GM21381 (cell line): ENCODE data around the gene ARMC3.
"Not testable (repeated sequence)": the region's sequence is repeated elsewhere in the genome, so short reads cannot be mapped to it uniquely, and the experiment has no call there.

Experiments
- ATAC-seq: cut with Tn5 transposase; IDR thresholded peaks from one replicate; pipeline ENCODE4 v1.9.1; 2021; ENCODE audit warnings: mild to moderate bottlenecking, moderate library complexity; ENCODE audit not compliant: unreplicated experiment

ARMC3 gene, protein sequence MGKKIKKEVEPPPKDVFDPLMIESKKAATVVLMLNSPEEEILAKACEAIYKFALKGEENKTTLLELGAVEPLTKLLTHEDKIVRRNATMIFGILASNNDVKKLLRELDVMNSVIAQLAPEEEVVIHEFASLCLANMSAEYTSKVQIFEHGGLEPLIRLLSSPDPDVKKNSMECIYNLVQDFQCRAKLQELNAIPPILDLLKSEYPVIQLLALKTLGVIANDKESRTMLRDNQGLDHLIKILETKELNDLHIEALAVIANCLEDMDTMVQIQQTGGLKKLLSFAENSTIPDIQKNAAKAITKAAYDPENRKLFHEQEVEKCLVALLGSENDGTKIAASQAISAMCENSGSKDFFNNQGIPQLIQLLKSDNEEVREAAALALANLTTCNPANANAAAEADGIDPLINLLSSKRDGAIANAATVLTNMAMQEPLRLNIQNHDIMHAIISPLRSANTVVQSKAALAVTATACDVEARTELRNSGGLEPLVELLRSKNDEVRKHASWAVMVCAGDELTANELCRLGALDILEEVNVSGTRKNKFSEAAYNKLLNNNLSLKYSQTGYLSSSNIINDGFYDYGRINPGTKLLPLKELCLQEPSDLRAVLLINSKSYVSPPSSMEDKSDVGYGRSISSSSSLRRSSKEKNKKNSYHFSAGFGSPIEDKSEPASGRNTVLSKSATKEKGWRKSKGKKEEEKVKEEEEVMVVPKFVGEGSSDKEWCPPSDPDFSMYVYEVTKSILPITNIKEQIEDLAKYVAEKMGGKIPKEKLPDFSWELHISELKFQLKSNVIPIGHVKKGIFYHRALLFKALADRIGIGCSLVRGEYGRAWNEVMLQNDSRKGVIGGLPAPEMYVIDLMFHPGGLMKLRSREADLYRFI

DNA sequence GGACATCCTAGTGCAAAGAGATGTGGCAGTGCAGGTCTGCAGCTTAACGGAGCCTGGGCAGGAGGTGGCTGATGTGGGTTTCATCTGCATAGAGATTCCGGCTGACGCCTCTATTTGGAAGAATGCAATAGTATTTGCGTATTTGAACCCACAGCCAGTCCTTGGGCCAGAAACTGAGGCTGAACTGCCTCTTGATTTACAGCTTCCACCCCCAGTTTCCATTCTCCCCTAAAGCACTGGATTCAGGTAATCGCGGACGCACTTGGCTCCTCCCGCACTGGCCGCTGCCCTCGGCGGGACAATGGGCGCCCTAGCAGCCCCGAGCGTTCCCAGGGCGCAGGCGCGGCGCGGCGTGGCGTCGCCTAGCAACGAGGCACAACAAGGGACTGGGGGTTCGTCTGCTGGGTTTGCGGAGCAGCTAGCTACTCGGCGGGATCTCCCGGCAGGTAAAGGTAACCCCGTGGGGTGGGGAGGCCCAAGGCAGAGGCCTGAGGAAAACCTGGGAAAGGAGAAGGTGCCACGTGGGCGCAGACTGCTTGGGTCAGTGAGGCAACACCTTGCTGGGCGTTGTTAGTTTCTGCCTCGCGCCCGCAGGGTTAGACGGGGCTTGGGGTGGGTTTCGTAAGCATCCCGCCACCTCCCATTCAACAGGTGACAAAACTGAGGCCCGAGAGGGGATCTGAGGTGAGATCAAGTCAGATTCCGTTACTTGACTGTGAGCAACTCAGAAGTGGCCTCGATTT, at the start of gene ARMC3:
ARMC3 (plus strand) TSS at position 393 of the 743 bp plus-strand sequence. CDS start 3,944 bp downstream, outside the sequence.
- peak; percentile 90 for ATAC-seq

- ATAC-seq = no peak
Measured at GRCh38 chr10:22891797-22892196, 36.1 kb upstream of the ARMC3 start.

DNA sequence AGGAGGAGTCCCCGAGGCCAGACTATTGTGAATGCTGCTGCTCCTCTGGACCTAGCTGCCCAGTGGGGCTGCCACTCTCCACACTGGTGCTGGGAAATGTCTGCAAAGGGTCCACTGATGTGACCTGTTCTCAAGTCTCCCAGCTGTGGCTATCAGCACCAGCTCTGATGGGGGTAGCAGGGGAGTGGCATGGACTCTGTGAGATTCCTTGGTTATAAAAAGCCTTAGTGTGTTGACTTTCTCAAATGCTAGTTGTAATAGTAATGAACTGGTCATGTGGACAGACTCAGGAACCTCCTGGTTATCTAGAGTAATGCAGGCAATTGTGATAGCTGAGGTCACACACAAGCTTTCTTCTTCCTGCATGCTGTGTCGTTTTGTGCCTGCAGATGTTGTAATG, 34.1 kb upstream of the ARMC3 start:
- no peak for ATAC-seq

DNA sequence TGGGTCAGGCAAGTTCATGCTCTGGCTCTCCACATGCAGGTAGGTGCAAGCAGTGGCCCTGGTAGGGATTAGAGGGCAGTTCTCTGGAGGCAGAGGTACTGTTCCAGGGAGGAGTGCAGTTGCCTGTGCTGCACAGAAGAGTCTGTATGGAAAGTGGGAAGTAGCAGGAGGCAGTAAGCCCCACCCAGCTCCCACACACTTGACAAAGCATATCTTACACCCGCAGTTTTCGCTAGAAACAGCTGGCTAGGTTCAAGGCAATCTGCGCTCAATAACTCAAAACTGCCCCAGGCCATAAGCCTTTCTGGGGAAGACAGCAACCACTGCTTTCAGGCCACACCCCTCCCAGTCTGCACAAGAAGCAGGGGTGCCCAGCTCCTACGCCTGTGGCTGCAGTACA, 33.1 kb upstream of the ARMC3 start:
- ATAC-seq = no peak

DNA sequence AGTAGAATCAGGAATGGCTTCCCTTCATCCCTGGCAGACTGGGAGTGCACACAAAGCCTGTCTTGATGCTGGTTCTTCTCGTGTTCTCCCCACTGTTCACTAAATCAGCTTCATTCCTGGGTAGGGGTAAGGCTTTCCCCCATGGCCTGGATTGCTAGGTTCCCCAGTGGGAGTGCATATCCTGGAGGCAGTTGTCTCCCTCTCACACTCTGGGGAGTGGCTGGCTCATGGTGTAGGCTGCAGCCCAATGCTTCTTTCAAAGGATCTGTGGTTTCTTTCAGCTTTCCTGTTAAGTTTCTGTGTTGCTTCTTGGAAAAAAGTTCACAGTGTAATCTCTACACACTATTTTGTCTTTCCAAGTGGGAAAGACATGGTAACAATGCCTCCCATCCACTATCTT, 32.6 kb upstream of the ARMC3 start:
- ATAC-seq = no peak

DNA sequence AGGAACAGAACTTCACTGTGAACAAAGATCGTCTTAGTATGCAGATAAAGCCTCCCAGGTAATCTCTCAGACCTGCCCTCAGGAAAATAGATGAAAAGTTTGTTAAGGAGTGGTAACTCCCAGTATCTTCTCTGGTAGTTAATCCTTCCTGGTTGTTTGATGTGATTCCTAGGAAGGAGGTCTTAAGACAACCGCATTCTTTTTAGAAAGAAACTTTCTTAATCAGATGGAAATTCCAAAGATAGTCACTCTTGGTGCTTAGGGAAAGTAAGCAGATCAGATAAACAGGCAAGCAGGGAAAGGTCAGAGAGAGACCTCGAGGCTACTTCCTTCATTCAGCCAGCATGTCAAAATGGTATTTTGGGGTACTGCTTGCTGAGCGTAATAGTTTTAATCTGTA, 30.5 kb upstream of the ARMC3 start:
- ATAC-seq = no peak

DNA sequence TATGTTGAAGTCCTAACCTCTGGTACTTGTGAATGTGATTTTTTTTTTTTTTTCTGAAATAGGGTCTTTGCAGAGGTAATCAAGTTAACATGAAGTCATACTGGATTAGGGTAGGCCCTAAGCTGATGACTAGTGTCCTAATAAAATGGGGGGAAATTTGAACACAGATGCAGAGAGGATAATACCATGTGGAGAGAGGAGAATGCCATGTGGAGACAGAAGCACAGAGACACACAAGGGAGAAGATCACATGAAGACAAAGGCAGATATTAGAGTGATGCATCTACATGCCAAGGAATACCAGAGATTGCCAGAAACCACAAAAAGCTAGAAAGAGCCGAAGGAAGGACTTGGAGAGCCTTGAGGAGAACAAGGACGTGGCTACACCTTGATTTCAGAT, 28.5 kb upstream of the ARMC3 start:
- ATAC-seq = no peak

- ATAC-seq = no peak
Measured at GRCh38 chr10:22899775-22900174, 28.1 kb upstream of the ARMC3 start.

DNA sequence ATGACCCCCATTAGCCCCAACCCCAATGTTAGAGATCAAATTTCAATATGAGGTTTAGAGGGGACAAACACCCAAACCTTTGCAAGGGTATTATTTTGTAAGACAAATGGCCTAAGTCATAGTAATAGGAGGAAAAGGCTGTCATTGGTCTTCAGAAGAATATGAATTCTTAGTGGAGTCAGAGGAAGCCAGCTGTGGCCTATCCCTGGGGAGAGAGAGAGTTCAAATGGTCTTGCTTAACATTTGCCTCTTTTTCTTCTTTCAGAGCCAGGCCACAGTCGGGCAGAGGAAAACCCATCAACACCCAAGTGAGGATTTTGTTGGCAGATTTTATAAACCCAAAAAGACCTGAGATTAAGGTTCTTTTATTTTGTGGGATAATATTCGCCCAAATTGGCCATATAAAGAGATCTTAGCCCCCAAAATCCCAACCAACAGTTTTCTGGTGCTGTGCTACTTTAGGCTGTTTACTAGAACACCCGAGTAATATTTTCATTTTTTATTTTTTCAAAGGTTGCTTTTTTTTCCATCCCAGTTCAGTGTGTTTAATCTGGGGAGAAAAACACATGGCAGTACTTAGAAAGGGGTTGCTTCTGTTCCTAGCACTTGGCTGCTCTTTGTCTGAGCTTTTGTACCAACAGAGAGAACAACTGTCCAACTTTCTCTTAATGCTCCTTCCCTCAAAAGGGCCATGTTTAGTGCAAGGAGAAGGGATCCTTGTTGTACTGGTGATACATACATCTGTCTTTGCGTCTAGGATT, 26.8 kb upstream of the ARMC3 start:
- no peak for ATAC-seq

GRCh38 chr10:22902147-22902546, 25.7 kb upstream of the ARMC3 start:
- not testable (repeated sequence) for ATAC-seq

- ATAC-seq = no peak
Measured at GRCh38 chr10:22903694-22904093, 24.2 kb upstream of the ARMC3 start.

- ATAC-seq = no peak
Measured at GRCh38 chr10:22906767-22907166, 21.1 kb upstream of the ARMC3 start.

GRCh38 chr10:22908837-22909236, 19.0 kb upstream of the ARMC3 start:
- no peak for ATAC-seq

- not testable (repeated sequence) for ATAC-seq
Measured at GRCh38 chr10:22909673-22910072, 18.2 kb upstream of the ARMC3 start.

DNA sequence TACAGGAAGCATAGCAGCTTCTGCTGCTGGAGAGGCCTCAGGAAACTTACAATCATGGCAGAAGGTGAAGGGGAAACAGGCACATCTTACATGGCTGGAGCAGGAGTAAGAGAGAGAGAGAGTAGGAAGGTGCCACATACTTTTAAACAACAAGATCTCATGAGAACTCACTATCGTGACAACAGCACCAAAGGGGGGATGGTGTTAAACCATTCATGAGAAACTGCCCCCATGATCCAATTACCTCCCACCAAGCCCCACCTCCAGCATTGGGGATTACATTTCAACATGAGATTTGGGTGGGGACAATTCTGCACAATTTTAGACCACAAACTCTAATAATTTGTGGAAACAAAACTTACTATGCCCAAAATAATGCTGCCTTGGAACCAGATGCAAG, 16.8 kb upstream of the ARMC3 start:
- ATAC-seq = no peak

GRCh38 chr10:22911889-22912762, 15.7 kb upstream of the ARMC3 start:
- no peak for ATAC-seq

- ATAC-seq = no peak
Measured at GRCh38 chr10:22912763-22913384, 15.0 kb upstream of the ARMC3 start.

DNA sequence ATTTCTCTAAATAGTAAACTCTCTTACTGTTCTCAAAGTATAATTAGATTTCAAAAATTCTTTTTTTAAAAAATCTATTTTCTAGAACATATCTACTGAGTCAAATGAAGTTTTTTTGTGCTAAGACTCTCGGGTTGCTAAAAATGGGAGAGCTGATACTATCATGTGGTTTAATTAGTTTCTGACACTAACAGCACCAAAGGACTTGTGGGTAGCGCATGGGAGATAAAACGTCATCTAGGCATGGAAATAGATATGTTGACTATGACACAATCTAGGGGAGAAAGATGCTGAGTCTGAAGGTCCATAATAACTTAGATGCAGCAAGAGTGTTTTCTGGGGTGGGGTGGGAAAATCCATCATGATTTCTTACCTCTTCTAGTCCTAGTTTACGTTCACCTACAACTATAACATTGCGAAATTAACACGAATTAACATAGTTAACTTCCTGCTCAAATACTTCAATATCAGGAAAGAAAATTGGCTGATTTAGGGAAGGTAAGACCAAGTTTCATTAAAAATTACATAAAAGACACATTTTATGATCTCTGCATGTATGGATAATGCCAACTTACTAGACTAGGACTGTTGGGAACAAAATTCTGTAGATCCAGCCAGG, 14.3 kb upstream of the ARMC3 start:
- ATAC-seq = no peak

GRCh38 chr10:22915314-22915713, 12.5 kb upstream of the ARMC3 start:
- no peak for ATAC-seq
